ENCODE measurements around the gene CHST4. TPM values are rescaled to one million over a fixed set of nuclear protein-coding genes. Genes with fewer than 3 reads are reported as not detected.

Gene CHST4
- total RNA-seq, 4 donors from 2014 or later = 0.15 to 4.3 TPM; not detected in 2

GRCh38 chr16:71484006-71484893, 42.0 kb upstream of the CHST4 start:
- Histone ChIP-seq H3K27ac (peak overlapping the region; percentile 83 to 98 (median 97)), H3K9me3 (no peaks in the 10 kb centered on the region), H3K36me3 (peaks cover 0 to 13% of the 10 kb centered on the region in 2 donors), H3K4me3 (peak overlapping the region; percentile 63 to 73), H3K27me3 (no peaks in the 10 kb centered on the region), H3K4me1 (peaks cover 0 to 16% (median 4%) of the 10 kb centered on the region in 3 donors)
- ATAC-seq = peak; percentile 96
- TF ChIP-seq POLR2A (IDR thresholded peaks at IDR 0.05) = peak; percentile 63 to 71
- peak; percentile 92 for TF ChIP-seq POLR2AphosphoS5 (IDR thresholded peaks at IDR 0.05)
- no peak for TF ChIP-seq CTCF (IDR thresholded peaks at IDR 0.05)
- TF ChIP-seq EP300 (IDR thresholded peaks at IDR 0.05) = no peak
- WGBS, 2 donors (ENCODE audit: low coverage in 1 of 2) = 0% methylated on average over 9 to 17 of the region's 44 CpGs

DNA sequence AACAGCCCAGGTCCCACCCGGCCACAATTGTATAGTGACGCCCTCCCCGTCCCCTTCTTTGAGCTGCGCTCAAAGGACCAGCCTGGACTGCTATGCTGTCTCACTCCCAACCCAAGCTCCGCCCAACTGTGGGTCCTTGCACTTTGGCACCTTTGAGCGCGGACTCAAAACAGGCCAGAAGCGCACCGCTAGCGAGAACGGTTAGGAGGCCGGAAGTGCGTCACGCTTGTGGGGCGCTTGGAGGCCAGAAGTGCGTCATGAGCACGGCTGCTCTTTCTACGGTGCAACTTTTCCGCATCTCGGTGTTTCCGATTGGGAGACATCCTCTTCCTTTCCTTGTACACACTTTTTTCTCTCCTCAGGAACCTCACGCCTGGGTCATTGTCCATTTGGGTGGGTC, 37.1 kb upstream of the CHST4 start, which contains the start of gene ZNF19:
ZNF19 (minus strand) TSS at position 203 of the 400 bp plus-strand sequence. CDS start 7,210 bp downstream, outside the sequence.
- Histone ChIP-seq H3K4me1 (peaks cover 0 to 5% (median 0%) of the 10 kb centered on the region in 3 donors), H3K36me3 (no peaks in the 10 kb centered on the region), H3K27me3 (no peaks in the 10 kb centered on the region), H3K9me3 (no peaks in the 10 kb centered on the region), H3K4me3 (no peak within 1 kb of the TSS), H3K27ac (no peak within 1 kb of the TSS)
- WGBS, 2 donors (ENCODE audit: low coverage in 1 of 2) = 84% methylated on average over 9 of the region's 22 CpGs; no CpG with 5 or more reads in 1 of the 2 donors
- ATAC-seq = no peak
- TF ChIP-seq POLR2A (IDR thresholded peaks at IDR 0.05) (no peak), CTCF (IDR thresholded peaks at IDR 0.05) (no peak), EP300 (IDR thresholded peaks at IDR 0.05) (no peak), POLR2AphosphoS5 (IDR thresholded peaks at IDR 0.05) (no peak)

DNA sequence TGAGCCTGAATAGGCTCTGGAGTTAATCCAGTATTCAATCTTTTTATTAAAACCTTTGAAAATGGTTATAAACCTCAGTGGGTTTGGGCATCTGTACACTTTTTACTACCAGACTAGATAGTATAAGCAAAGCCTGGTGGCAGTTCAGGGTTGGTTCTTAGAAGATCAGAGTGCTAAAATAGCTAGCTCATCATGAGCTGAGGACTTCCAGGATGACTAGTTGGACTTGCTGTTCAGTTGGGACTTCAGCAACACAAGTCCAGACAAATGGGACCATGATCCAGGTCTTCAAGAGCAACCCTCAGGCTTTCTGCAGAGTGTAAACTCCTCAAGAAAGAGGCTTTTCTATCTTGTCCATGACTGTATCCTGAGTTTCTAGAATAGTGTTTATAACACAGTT, 35.9 kb upstream of the CHST4 start:
- no peak for ATAC-seq
- H3K4me1 ChIP-seq = no peaks in the 10 kb centered on the region
- H3K27ac ChIP-seq = no peak overlapping the region
- no peaks in the 10 kb centered on the region for H3K9me3 ChIP-seq
- no peaks in the 10 kb centered on the region for H3K36me3 ChIP-seq
- H3K4me3 ChIP-seq = no peak overlapping the region
- no peaks in the 10 kb centered on the region for H3K27me3 ChIP-seq
- TF ChIP-seq POLR2A (IDR thresholded peaks at IDR 0.05) (no peak), EP300 (IDR thresholded peaks at IDR 0.05) (no peak), POLR2AphosphoS5 (IDR thresholded peaks at IDR 0.05) (no peak), CTCF (IDR thresholded peaks at IDR 0.05) (no peak)

DNA sequence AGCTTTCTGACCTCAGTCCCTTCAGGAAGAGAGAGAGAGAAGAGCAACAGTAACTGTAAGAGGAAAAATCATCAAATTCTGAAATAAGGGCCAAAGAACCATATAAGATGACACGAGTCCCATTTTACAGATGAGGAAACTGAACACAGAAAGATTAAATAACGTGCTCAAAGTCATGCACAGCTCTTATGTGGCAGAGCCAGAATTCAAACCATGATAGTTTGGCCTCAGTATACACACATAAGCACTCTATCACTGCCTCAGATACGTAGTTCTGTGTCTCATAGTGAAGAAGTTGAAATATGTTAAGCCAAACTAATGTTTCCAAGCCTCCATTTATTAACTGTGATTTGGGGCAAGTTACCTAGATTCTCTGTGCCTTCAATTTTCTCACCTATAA, 35.2 kb upstream of the CHST4 start:
- Histone ChIP-seq H3K36me3 (no peaks in the 10 kb centered on the region), H3K9me3 (no peaks in the 10 kb centered on the region), H3K27ac (no peak overlapping the region), H3K4me1 (no peaks in the 10 kb centered on the region), H3K4me3 (no peak overlapping the region), H3K27me3 (no peaks in the 10 kb centered on the region)
- 57 to 65% methylated on average over 3 of the region's 3 CpGs for WGBS, 2 donors (ENCODE audit: low coverage in 1 of 2)
- no peak for TF ChIP-seq CTCF (IDR thresholded peaks at IDR 0.05)
- TF ChIP-seq EP300 (IDR thresholded peaks at IDR 0.05) = no peak
- no peak for TF ChIP-seq POLR2AphosphoS5 (IDR thresholded peaks at IDR 0.05)
- no peak for TF ChIP-seq POLR2A (IDR thresholded peaks at IDR 0.05)
- ATAC-seq = no peak

- 59 to 62% methylated on average over 2 of the region's 2 CpGs for WGBS, 2 donors (ENCODE audit: low coverage in 1 of 2)
- no peak for TF ChIP-seq CTCF (IDR thresholded peaks at IDR 0.05)
- no peak for TF ChIP-seq EP300 (IDR thresholded peaks at IDR 0.05)
- TF ChIP-seq POLR2A (IDR thresholded peaks at IDR 0.05) = no peak
- TF ChIP-seq POLR2AphosphoS5 (IDR thresholded peaks at IDR 0.05) = no peak
- Histone ChIP-seq H3K9me3 (no peaks in the 10 kb centered on the region), H3K27me3 (no peaks in the 10 kb centered on the region), H3K27ac (no peak overlapping the region), H3K36me3 (no peaks in the 10 kb centered on the region), H3K4me1 (no peaks in the 10 kb centered on the region), H3K4me3 (no peak overlapping the region)
- no peak for ATAC-seq
These were observed 33.4 kb upstream of the CHST4 start for GRCh38 chr16:71492786-71493185.

All from gastroesophageal sphincter (tissue), 4 donors.